GM12878 (cell line): ENCODE data around the gene GID4. TPM values are rescaled to one million over a fixed set of nuclear protein-coding genes. Genes with fewer than 3 reads are reported as not detected.

Source experiments
- ATAC-seq: fragments of 200-7000 bp; cut with Tn5 transposase; 3 replicates; pipeline ENCODE4 v1.9.1; 2020; ENCODE audit warnings: mild to moderate bottlenecking, moderate library complexity
- BruUV-seq: library from RNA; stranded (reverse); fragments of 400-500 nt; replicated peaks from 2 replicates; lab custom pipeline; 2021; lab: Mats Ljungman, UMichigan
- CTCF ChIA-PET: fragments of 300-600 bp; sonication (Branson Sonifier 250); formaldehyde crosslinking; extraction: SDS; loops from one replicate; lab custom pipeline; 2021; ENCODE audit warnings: inconsistent platforms; lab: Yijun Ruan, JAX
- POLR2A ChIA-PET: fragments of 350-600 bp; formaldehyde crosslinking; extraction: SDS; loops from one replicate; lab custom pipeline; 2021; ENCODE audit warnings: inconsistent platforms; lab: Charles Lee
- RAD21 ChIA-PET: fragments of 300-600 bp; sonication (Branson Sonifier 250); formaldehyde crosslinking; loops from one replicate; lab custom pipeline; 2023; ENCODE audit warnings: antibody characterized with exemption; ENCODE audit not compliant: unreplicated experiment; lab: Charles Lee
- SMC1A ChIA-PET: fragments of 300-600 bp; sonication (Branson Sonifier 250); formaldehyde crosslinking; loops from one replicate; lab custom pipeline; 2023; ENCODE audit not compliant: unreplicated experiment, uncharacterized antibody; lab: Charles Lee
- DNase-seq: peaks from one replicate; pipeline ENCODE4 v3.0.0-alpha.2; 2011; ENCODE audit warnings: low read depth, low spot score
- FAIRE-seq: peaks from 3 replicates; lab custom pipeline; 2011; peaks lifted over from hg19 to GRCh38; lab: Jason Lieb, UNC
- H2AFZ ChIP-seq: 2 replicates; pipeline ENCODE4 v1.6.0; 2011; ENCODE audit warnings: low read depth, low read length, control low read depth; ENCODE audit not compliant: control insufficient read depth
- H3K27ac ChIP-seq: 2 replicates; pipeline ENCODE4 v1.5.1; 2011; ENCODE audit warnings: control low read depth; ENCODE audit not compliant: control insufficient read depth, insufficient read depth
- H3K27me3 ChIP-seq, 2 experiments: replicated peaks in 1 of 2; 2 replicates each; pipeline versions ENCODE4 v1.6.0 to v1.6.1; 2011; ENCODE audit warnings: low read length in 1 of 2; ENCODE audit not compliant: control insufficient read depth in 2 of 2, insufficient read depth in 2 of 2
- H3K36me3 ChIP-seq, 2 experiments: 2 replicates each; pipeline ENCODE4 v1.5.1; 2011; ENCODE audit warnings: low read length in 1 of 2; ENCODE audit not compliant: control insufficient read depth in 2 of 2, insufficient read depth in 2 of 2
- H3K4me1 ChIP-seq: 2 replicates; pipeline ENCODE4 v1.6.1; 2011; ENCODE audit warnings: mild to moderate bottlenecking, low read length, moderate library complexity, mixed read lengths; ENCODE audit not compliant: control insufficient read depth, insufficient read depth
- H3K4me2 ChIP-seq: 2 replicates; pipeline ENCODE4 v1.6.0; 2011; ENCODE audit warnings: control low read depth; ENCODE audit not compliant: control insufficient read depth, insufficient read depth
- H3K4me3 ChIP-seq: fragments of 200-600 bp; sonication (generic); 2 replicates; pipeline ENCODE4 v1.5.1; 2016
- H3K79me2 ChIP-seq: 2 replicates; pipeline ENCODE4 v1.6.0; 2011; ENCODE audit warnings: low read length; ENCODE audit not compliant: control insufficient read depth, insufficient read depth
- H3K9ac ChIP-seq: 2 replicates; pipeline ENCODE4 v1.8.0; 2011; ENCODE audit warnings: low read length, control low read depth, mixed read lengths; ENCODE audit not compliant: control insufficient read depth, insufficient read depth
- H3K9me3 ChIP-seq: replicated peaks from 3 replicates; pipeline ENCODE4 v1.5.1; 2011; ENCODE audit warnings: mild to moderate bottlenecking, low read length; ENCODE audit not compliant: control insufficient read depth, insufficient read depth
- H4K20me1 ChIP-seq: 2 replicates; pipeline ENCODE4 v1.6.0; 2011; ENCODE audit not compliant: control insufficient read depth, insufficient read depth
- BRCA1 ChIP-seq: IDR thresholded peaks from 2 replicates; pipeline ENCODE4 v1.6.1; 2011; ENCODE audit warnings: low read depth, low read length, improper control_type of control experiment
- ETV6 ChIP-seq, 2 experiments: fragments of 450-650 bp in 1 of 2; IDR thresholded peaks in 1 of 2; conservative IDR thresholded peaks in 1 of 2; 2 replicates each; pipeline ENCODE4 v1.6.1; 2014; ENCODE audit warnings: antibody characterized with exemption in 1 of 2, borderline replicate concordance in 1 of 2, low read depth in 1 of 2, mild to moderate bottlenecking in 1 of 2, moderate library complexity in 1 of 2
- HCFC1 ChIP-seq: fragments of 150-350 bp; IDR thresholded peaks from 2 replicates; pipeline ENCODE4 v1.6.1; 2014; ENCODE audit warnings: low read length
- MAX ChIP-seq: IDR thresholded peaks from 2 replicates; pipeline ENCODE4 v1.6.1; 2012; ENCODE audit warnings: low read depth, low read length, improper control_type of control experiment
- POLR2A ChIP-seq: IDR thresholded peaks from 2 replicates; pipeline ENCODE4 v1.6.1; 2011; ENCODE audit warnings: low read depth, mild to moderate bottlenecking, low read length
- POLR2AphosphoS2 ChIP-seq: IDR thresholded peaks from 2 replicates; pipeline ENCODE4 v1.6.1; 2011; ENCODE audit warnings: low read depth, mild to moderate bottlenecking, low read length, improper control_type of control experiment, moderate library complexity
- POLR2AphosphoS5 ChIP-seq: IDR thresholded peaks from 2 replicates; pipeline ENCODE4 v1.6.1; 2011; ENCODE audit warnings: mild to moderate bottlenecking, low read length, inconsistent platforms
- POU2F2 ChIP-seq: IDR thresholded peaks from 3 replicates; pipeline ENCODE4 v1.6.1; 2011; ENCODE audit warnings: low read depth, mild to moderate bottlenecking, low read length, borderline replicate concordance
- RELA ChIP-seq: fragments of 450-650 bp; IDR thresholded peaks from 2 replicates; pipeline ENCODE4 v1.8.0; 2014; ENCODE audit warnings: borderline replicate concordance; ENCODE audit not compliant: partially characterized antibody
- SREBF1 ChIP-seq: IDR thresholded peaks from 2 replicates; pipeline ENCODE4 v1.6.1; 2012; ENCODE audit warnings: mild to moderate bottlenecking, low read length
- STAT3 ChIP-seq: IDR thresholded peaks from 2 replicates; pipeline ENCODE4 v1.6.1; 2011; ENCODE audit warnings: low read depth, low read length, improper control_type of control experiment
- ZBTB4 ChIP-seq: fragments of 450-650 bp; formaldehyde crosslinking; IDR thresholded peaks from 2 replicates; pipeline ENCODE4 v1.4.0; 2022; ENCODE audit warnings: mild to moderate bottlenecking, moderate library complexity
- ZNF207 ChIP-seq: fragments of 450-650 bp; IDR thresholded peaks from 2 replicates; pipeline ENCODE4 v1.6.1; 2014; ENCODE audit warnings: antibody characterized with exemption, mild to moderate bottlenecking, borderline replicate concordance
- ZZZ3 ChIP-seq: IDR thresholded peaks from 2 replicates; pipeline ENCODE4 v1.6.1; 2011; ENCODE audit warnings: low read depth; ENCODE audit not compliant: control insufficient read depth, insufficient read length
- WGBS: methylation state at CpG from one replicate; pipeline ENCODE4 v1.1.6; 2016; ENCODE audit warnings: low lambda C conversion rate; ENCODE audit not compliant: insufficient replicate concordance, insufficient coverage; ENCODE audit errors: missing lambda C conversion rate; 5-methylcytosine and 5-hydroxymethylcytosine counted together
- in situ Hi-C: fragments of 300-500 bp; cut with MboI; formaldehyde crosslinking; loops from 9 replicates; pipeline ENCODE4 v1.14.3; 2018; ENCODE audit warnings: mixed read lengths
- intact Hi-C: fragments of 100-400 bp; cut with micrococcal nuclease; formaldehyde crosslinking; loops from one replicate; pipeline ENCODE4 v1.14.2; 2022; ENCODE audit not compliant: unreplicated experiment
- polyA plus RNA-seq, 11 experiments: library from polyadenylated mRNA; depleted of rRNA in 4 of 11; unstranded in 6 of 11; stranded (reverse) in 5 of 11; fragments of >200 nt; fragmentation: Nextera tagmentation in 4 of 11; fragmentation: Illumina TruSeq in 1 of 11; extraction: Ambion mirVana in 4 of 11; extraction: Trizol in 1 of 11; gene quantifications; 1 replicate in 1 of 11; 2 replicates in 10 of 11; pipeline versions ENCODE4 v1.2.1 to v1.2.3, GENCODE V29; 2011 to 2016; ENCODE audit warnings: inconsistent platforms in 2 of 11, missing spikeins in 2 of 11, low read depth in 1 of 11
- total RNA-seq, 4 experiments: library from RNA; depleted of rRNA in 3 of 4; stranded (reverse); fragments of >200 nt in 3 of 4; fragmentation: Illumina TruSeq in 1 of 4; extraction: Trizol in 1 of 4; gene quantifications; 2 replicates each; pipeline versions ENCODE4 v1.2.1 to v1.2.3, GENCODE V29; 2013 to 2021
- TF ChIP-seq, protein P1 (sequence below): fragments of 450-650 bp; IDR thresholded peaks from 2 replicates; pipeline ENCODE4 v1.6.1; 2017; ENCODE audit warnings: low read depth, mild to moderate bottlenecking, moderate library complexity
- TF ChIP-seq, protein P2 (sequence below): fragments of 450-650 bp; IDR thresholded peaks from 2 replicates; pipeline ENCODE4 v1.6.1; 2017; ENCODE audit warnings: mild to moderate bottlenecking, low read depth, inconsistent platforms; ENCODE audit not compliant: poor library complexity, severe bottlenecking

Gene GID4
- total and polyA plus RNA-seq, 10 of the 15 experiments (the other 5 are each of a cell fraction or from before 2014, with no cell fraction given), result 0.93 to 7.3 (median 3.6) TPM

GRCh38 chr17:18019838-18020154, 19.4 kb upstream of the GID4 start:
- ChIA-PET POLR2A (no interaction called here), CTCF (no interaction called here)
- no peak for FAIRE-seq

More at GRCh38 chr17:18019838-18020154, 19.4 kb upstream of the GID4 start:
- Histone ChIP-seq H3K27ac (no peak overlapping the region), H3K4me2 (no peak overlapping the region), H3K4me1 (no peaks in the 10 kb centered on the region), H3K79me2 (no peaks in the 10 kb centered on the region), H4K20me1 (no peaks in the 10 kb centered on the region), H3K27me3 (no peaks in the 10 kb centered on the region), H2AFZ (no peak overlapping the region), H3K9me3 (no peaks in the 10 kb centered on the region), H3K4me3 (no peak overlapping the region), H3K9ac (no peak overlapping the region), H3K36me3 (peaks cover 7 to 15% of the 10 kb centered on the region in 2 experiments; a peak in 3 of 4 replicates)
- intact Hi-C loops (no loop called here), in situ Hi-C loops (no loop called here)
- DNase-seq, result no peak
- TF ChIP-seq ZZZ3, result no peak
- TF ChIP-seq ZNF207, result no peak
- TF ChIP-seq BRCA1, result no peak
- no peak for TF ChIP-seq RELA
- no peak for TF ChIP-seq STAT3
- TF ChIP-seq MAX, result no peak
- TF ChIP-seq POLR2AphosphoS5, result no peak
- TF ChIP-seq POLR2AphosphoS2, result no peak
- TF ChIP-seq, protein P1, sequence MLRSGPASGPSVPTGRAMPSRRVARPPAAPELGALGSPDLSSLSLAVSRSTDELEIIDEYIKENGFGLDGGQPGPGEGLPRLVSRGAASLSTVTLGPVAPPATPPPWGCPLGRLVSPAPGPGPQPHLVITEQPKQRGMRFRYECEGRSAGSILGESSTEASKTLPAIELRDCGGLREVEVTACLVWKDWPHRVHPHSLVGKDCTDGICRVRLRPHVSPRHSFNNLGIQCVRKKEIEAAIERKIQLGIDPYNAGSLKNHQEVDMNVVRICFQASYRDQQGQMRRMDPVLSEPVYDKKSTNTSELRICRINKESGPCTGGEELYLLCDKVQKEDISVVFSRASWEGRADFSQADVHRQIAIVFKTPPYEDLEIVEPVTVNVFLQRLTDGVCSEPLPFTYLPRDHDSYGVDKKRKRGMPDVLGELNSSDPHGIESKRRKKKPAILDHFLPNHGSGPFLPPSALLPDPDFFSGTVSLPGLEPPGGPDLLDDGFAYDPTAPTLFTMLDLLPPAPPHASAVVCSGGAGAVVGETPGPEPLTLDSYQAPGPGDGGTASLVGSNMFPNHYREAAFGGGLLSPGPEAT, result no peak
- no peak for TF ChIP-seq SREBF1
- no peak for TF ChIP-seq HCFC1
- TF ChIP-seq ZBTB4, result no peak
- TF ChIP-seq, protein P2, sequence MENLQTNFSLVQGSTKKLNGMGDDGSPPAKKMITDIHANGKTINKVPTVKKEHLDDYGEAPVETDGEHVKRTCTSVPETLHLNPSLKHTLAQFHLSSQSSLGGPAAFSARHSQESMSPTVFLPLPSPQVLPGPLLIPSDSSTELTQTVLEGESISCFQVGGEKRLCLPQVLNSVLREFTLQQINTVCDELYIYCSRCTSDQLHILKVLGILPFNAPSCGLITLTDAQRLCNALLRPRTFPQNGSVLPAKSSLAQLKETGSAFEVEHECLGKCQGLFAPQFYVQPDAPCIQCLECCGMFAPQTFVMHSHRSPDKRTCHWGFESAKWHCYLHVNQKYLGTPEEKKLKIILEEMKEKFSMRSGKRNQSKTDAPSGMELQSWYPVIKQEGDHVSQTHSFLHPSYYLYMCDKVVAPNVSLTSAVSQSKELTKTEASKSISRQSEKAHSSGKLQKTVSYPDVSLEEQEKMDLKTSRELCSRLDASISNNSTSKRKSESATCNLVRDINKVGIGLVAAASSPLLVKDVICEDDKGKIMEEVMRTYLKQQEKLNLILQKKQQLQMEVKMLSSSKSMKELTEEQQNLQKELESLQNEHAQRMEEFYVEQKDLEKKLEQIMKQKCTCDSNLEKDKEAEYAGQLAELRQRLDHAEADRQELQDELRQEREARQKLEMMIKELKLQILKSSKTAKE, result no peak
- no peak for TF ChIP-seq POU2F2
- TF ChIP-seq ETV6 (conservative IDR thresholded peaks at IDR 0.05 in 1 of 2, IDR thresholded peaks at IDR 0.05 in 1 of 2; ENCODE audit: borderline replicate concordance in 1 of 2, low read depth in 1 of 2), result no peak
- no peak for TF ChIP-seq POLR2A
- no TSS peak for BruUV-seq
- SMC1A ChIA-PET, result no interaction called here
- RAD21 ChIA-PET, result interaction anchor here (0.7 kb wide), 1 partner anchor 61 kb away, joined by 3 read pairs; no protein-coding TSS in a partner anchor
- 100% methylated on average over 2 of the region's 2 CpGs for WGBS
- ATAC-seq, result no peak
